Activated CD4-positive, alpha-beta T cell treated with anti-CD3 and anti-CD28 coated beads, Interleukin-10, Interleukin-2, amounts not matched to agents 100 ng/mL and 50 ng/mL, durations not matched to agents 16 hours and 8 hours (primary cell): ENCODE data around the gene TMTC1.

Source experiments
- DNase-seq: peaks from one replicate; pipeline ENCODE4 v3.0.0-alpha.2; 2020

TMTC1 gene

GRCh38 chr12:29518407-29518806 is 265.3 kb downstream of the TMTC1 start:
- DNase-seq = peak; percentile 1

- DNase-seq = no peak
Measured at GRCh38 chr12:29517264-29517663, 266.5 kb downstream of the TMTC1 start.

- peak; percentile 5 for DNase-seq
Measured at GRCh38 chr12:29516431-29516875, 267.3 kb downstream of the TMTC1 start.

GRCh38 chr12:29510591-29511185 is 273.1 kb downstream of the TMTC1 start:
- no peak for DNase-seq

GRCh38 chr12:29509503-29509902 is 274.2 kb downstream of the TMTC1 start:
- no peak for DNase-seq

GRCh38 chr12:29508949-29509348 is 274.8 kb downstream of the TMTC1 start:
- no peak for DNase-seq

GRCh38 chr12:29505122-29505521 is 278.6 kb downstream of the TMTC1 start:
- no peak for DNase-seq

- DNase-seq = no peak
Measured at GRCh38 chr12:29503283-29503682, 280.5 kb downstream of the TMTC1 start.

- DNase-seq = no peak
Measured at GRCh38 chr12:29499235-29499634, 284.5 kb downstream of the TMTC1 start.

GRCh38 chr12:29497588-29497987 is 286.2 kb downstream of the TMTC1 start, which contains the start of gene OVCH1:
TSS of gene OVCH1 (minus strand) at chr12:29497686. CDS start at chr12:29497686, 0 bp downstream.
- no peak for DNase-seq

- no peak for DNase-seq
Measured at GRCh38 chr12:29492891-29493290, 290.9 kb downstream of the TMTC1 start.

GRCh38 chr12:29486972-29487371 is 296.8 kb downstream of the TMTC1 start:
- no peak for DNase-seq

GRCh38 chr12:29463198-29463597 is 320.5 kb downstream of the TMTC1 start:
- no peak for DNase-seq

GRCh38 chr12:29460082-29460481 is 323.7 kb downstream of the TMTC1 start:
- no peak for DNase-seq

GRCh38 chr12:29455087-29455486 is 328.7 kb downstream of the TMTC1 start:
- no peak for DNase-seq

- DNase-seq = no peak
Measured at GRCh38 chr12:29451888-29452287, 331.9 kb downstream of the TMTC1 start.
